BE2C (cell line): ENCODE measurements around the gene SIGLEC12. TPM values are rescaled to one million over a fixed set of nuclear protein-coding genes. Genes with fewer than 3 reads are reported as not detected.

Experiments
- DNase-seq: peaks from one replicate; pipeline ENCODE4 v3.0.0-alpha.2; 2020
- H3K27me3 ChIP-seq: fragments of 250-450 bp; sonication (Bioruptor Pico); 2 replicates; pipeline ENCODE4 v1.5.1; 2020; ENCODE audit warnings: mild to moderate bottlenecking
- H3K36me3 ChIP-seq: fragments of 250-450 bp; sonication (Bioruptor Pico); 2 replicates; pipeline ENCODE4 v1.5.1; 2020; ENCODE audit warnings: mild to moderate bottlenecking
- H3K4me1 ChIP-seq: fragments of 250-450 bp; sonication (Bioruptor Pico); 2 replicates; pipeline ENCODE4 v1.5.1; 2020
- H3K4me3 ChIP-seq: 2 replicates; pipeline ENCODE4 v1.5.1; 2011; ENCODE audit warnings: low read depth, low read length
- H3K9me3 ChIP-seq: fragments of 250-450 bp; sonication (Bioruptor Pico); 2 replicates; pipeline ENCODE4 v1.5.1; 2020
- CTCF ChIP-seq: IDR thresholded peaks from 2 replicates; pipeline ENCODE4 v1.5.1; 2012; ENCODE audit warnings: mild to moderate bottlenecking, low read depth, low read length
- polyA plus RNA-seq: library from polyadenylated mRNA; unstranded; fragments of >200 nt; gene quantifications from one replicate; pipeline ENCODE4 v1.2.1, GENCODE V29; 2012; ENCODE audit warnings: low read depth, missing spikeins; ENCODE audit not compliant: insufficient read length, insufficient read depth

SIGLEC12 gene
- not detected for polyA plus RNA-seq

GRCh38 chr19:51501594-51502263, at the start of gene SIGLEC12:
Gene SIGLEC12, minus strand, starts transcription at chr19:51501800. Its CDS starts 67 bp downstream, at chr19:51501733.
- H3K4me3 ChIP-seq = no peak within 1 kb of the TSS
- H3K4me1 ChIP-seq = no peaks in the 10 kb centered on the region
- H3K27me3 ChIP-seq = no peaks in the 10 kb centered on the region
- no peaks in the 10 kb centered on the region for H3K9me3 ChIP-seq
- H3K36me3 ChIP-seq = no peaks in the 10 kb centered on the region
- no peak for DNase-seq
- no peak for TF ChIP-seq CTCF

GRCh38 chr19:51550848-51551672, 49.5 kb upstream of the SIGLEC12 start:
- TF ChIP-seq CTCF = no peak
- Histone ChIP-seq H3K36me3 (no peaks in the 10 kb centered on the region), H3K4me3 (no peak overlapping the region), H3K27me3 (peaks cover 2% of the 10 kb centered on the region), H3K9me3 (no peaks in the 10 kb centered on the region), H3K4me1 (no peaks in the 10 kb centered on the region; the same call in 1 of the 2 replicates)
- DNase-seq = no peak

GRCh38 chr19:51549533-51550324, 48.1 kb upstream of the SIGLEC12 start:
- Histone ChIP-seq H3K36me3 (no peaks in the 10 kb centered on the region), H3K9me3 (no peaks in the 10 kb centered on the region), H3K4me1 (no peaks in the 10 kb centered on the region; the same call in 1 of the 2 replicates), H3K27me3 (peaks cover 6% of the 10 kb centered on the region), H3K4me3 (no peak overlapping the region)
- TF ChIP-seq CTCF = no peak
- no peak for DNase-seq

- Histone ChIP-seq H3K9me3 (no peaks in the 10 kb centered on the region), H3K4me1 (no peaks in the 10 kb centered on the region; the same call in 1 of the 2 replicates), H3K27me3 (peaks cover 6% of the 10 kb centered on the region), H3K36me3 (no peaks in the 10 kb centered on the region), H3K4me3 (no peak overlapping the region)
- no peak for TF ChIP-seq CTCF
- no peak for DNase-seq
Measured at GRCh38 chr19:51548891-51549305, 47.3 kb upstream of the SIGLEC12 start.

GRCh38 chr19:51548213-51548651, 46.6 kb upstream of the SIGLEC12 start:
- Histone ChIP-seq H3K36me3 (no peaks in the 10 kb centered on the region), H3K4me3 (no peak overlapping the region), H3K4me1 (no peaks in the 10 kb centered on the region; the same call in 1 of the 2 replicates), H3K27me3 (peaks cover 6% of the 10 kb centered on the region), H3K9me3 (no peaks in the 10 kb centered on the region)
- no peak for TF ChIP-seq CTCF
- DNase-seq = no peak
